Suprapubic skin (tissue), 4 donors: ENCODE measurements around the gene ADCY4.

Source experiments
- CTCF ChIP-seq, 2 donors: fragments of 200-600 bp in 1 of 2; fragments of 450-650 bp in 1 of 2; sonication (generic) in 1 of 2; IDR thresholded peaks; one replicate each; pipeline ENCODE4 v1.5.1; 2016 to 2019; ENCODE audit warnings: antibody characterized with exemption in 2 of 2, mild to moderate bottlenecking in 1 of 2, moderate library complexity in 1 of 2
- POLR2A ChIP-seq, 2 donors: fragments of 450-650 bp; IDR thresholded peaks; one replicate each; pipeline ENCODE4 v1.6.1; 2017; ENCODE audit warnings: antibody characterized with exemption in 2 of 2, mild to moderate bottlenecking in 2 of 2, moderate library complexity in 2 of 2
- POLR2AphosphoS5 ChIP-seq, 3 donors: sonication (generic); formaldehyde crosslinking; IDR thresholded peaks; one replicate each; pipeline ENCODE4 v1.6.1; 2017; ENCODE audit warnings: antibody characterized with exemption in 3 of 3

DNA sequence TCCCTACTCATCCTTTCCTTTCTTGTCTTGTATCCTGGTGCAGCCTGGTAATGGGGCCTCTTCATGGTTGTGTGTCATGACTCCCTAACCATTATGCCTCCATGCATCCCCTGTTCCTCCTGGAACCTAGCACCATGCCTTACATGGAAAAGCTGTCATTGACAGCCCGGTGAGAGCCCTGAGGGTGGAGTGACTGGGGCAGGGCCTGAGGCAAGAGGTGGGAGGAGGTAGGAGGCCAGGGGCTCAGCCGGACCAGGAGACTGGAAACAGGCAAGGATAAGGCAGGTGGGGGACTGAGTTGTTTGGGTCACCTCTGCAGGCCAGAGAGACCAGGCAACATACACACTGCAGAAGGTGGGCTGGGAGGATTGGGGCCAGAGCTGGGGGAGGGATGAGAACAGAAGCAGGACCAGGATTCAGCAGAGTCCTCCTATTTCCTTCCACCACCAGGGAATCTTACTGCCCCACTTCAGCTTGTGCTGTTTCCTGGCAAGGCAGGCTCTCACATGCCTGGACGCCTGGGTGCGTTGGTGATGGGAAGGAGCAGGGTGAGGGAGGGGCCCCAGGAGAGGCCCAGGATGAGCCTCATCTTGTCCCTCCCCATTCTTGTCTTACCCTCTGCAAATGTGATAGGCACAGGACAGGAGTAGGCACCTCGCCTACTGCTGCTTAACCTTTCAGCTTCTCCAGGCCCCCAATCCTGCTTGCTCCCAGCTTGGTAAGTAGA, 25.2 kb downstream of the ADCY4 start, which contains the start of gene LTB4R2:
- no peak for TF ChIP-seq CTCF (IDR thresholded peaks at IDR 0.05)
- TF ChIP-seq POLR2A (IDR thresholded peaks at IDR 0.05) = no peak
- no peak for TF ChIP-seq POLR2AphosphoS5 (IDR thresholded peaks at IDR 0.05)
